NB4 (cell line): ENCODE measurements around the gene BMPR1A.

Source experiments
- CTCF ChIP-seq: IDR thresholded peaks from one replicate; pipeline ENCODE4 v1.5.1; 2012; ENCODE audit warnings: low read depth, low read length
- MAX ChIP-seq: IDR thresholded peaks from 2 replicates; pipeline ENCODE4 v1.6.1; 2011; ENCODE audit warnings: low read depth, low read length
- POLR2A ChIP-seq: IDR thresholded peaks from 2 replicates; pipeline ENCODE4 v1.6.1; 2011; ENCODE audit warnings: mild to moderate bottlenecking; ENCODE audit not compliant: insufficient read length; ENCODE audit errors: extremely low read depth

- TF ChIP-seq CTCF (no peak), POLR2A (no peak), MAX (no peak)
Measured at GRCh38 chr10:86963341-86963919, 207.0 kb downstream of the BMPR1A start.
